HG02840 (cell line): ENCODE data around the gene SECTM1.
"Not testable (repeated sequence)": the region's sequence is repeated elsewhere in the genome, so short reads cannot be mapped to it uniquely, and the experiment has no call there.

Experiments
- ATAC-seq: cut with Tn5 transposase; IDR thresholded peaks from one replicate; pipeline ENCODE4 v1.9.1; 2021; ENCODE audit warnings: mild to moderate bottlenecking, moderate library complexity, moderate number of reproducible peaks; ENCODE audit not compliant: unreplicated experiment, low FRiP score

SECTM1 gene

GRCh38 chr17:82349287-82349701 lies 15.7 kb upstream of the SECTM1 start:
- ATAC-seq, result no peak

GRCh38 chr17:82348866-82349265 lies 15.3 kb upstream of the SECTM1 start:
- ATAC-seq, result no peak

- ATAC-seq, result no peak
Measured at GRCh38 chr17:82348434-82348833, 14.9 kb upstream of the SECTM1 start.

GRCh38 chr17:82347994-82348393 lies 14.4 kb upstream of the SECTM1 start:
- ATAC-seq, result not testable (repeated sequence)

- no peak for ATAC-seq
Measured at GRCh38 chr17:82346342-82347300, 13.1 kb upstream of the SECTM1 start.

- no peak for ATAC-seq
Measured at GRCh38 chr17:82345151-82345976, 11.8 kb upstream of the SECTM1 start.

- no peak for ATAC-seq
Measured at GRCh38 chr17:82344175-82344907, 10.8 kb upstream of the SECTM1 start.

GRCh38 chr17:82343560-82343959 lies 10.0 kb upstream of the SECTM1 start:
- ATAC-seq, result no peak

- no peak for ATAC-seq
Measured at GRCh38 chr17:82342361-82343079, 9.0 kb upstream of the SECTM1 start.

GRCh38 chr17:82339634-82340580 lies 6.3 kb upstream of the SECTM1 start:
- no peak for ATAC-seq

- ATAC-seq, result no peak
Measured at GRCh38 chr17:82338858-82339633, 5.5 kb upstream of the SECTM1 start.

- ATAC-seq, result no peak
Measured at GRCh38 chr17:82334622-82335394, 1.2 kb upstream of the SECTM1 start.

- no peak for ATAC-seq
Measured at GRCh38 chr17:82334204-82334621, 647 bp upstream of the SECTM1 start.

GRCh38 chr17:82332669-82333278 lies 792 bp downstream of the SECTM1 start:
- ATAC-seq, result no peak

- ATAC-seq, result no peak
Measured at GRCh38 chr17:82331345-82331939, 2.1 kb downstream of the SECTM1 start.
